GM21786 (cell line): Measurements from ENCODE around the gene PLCB1.

ENCODE experiments used
- ATAC-seq: cut with Tn5 transposase; IDR thresholded peaks from one replicate; pipeline ENCODE4 v1.9.1; 2021; ENCODE audit not compliant: unreplicated experiment

Gene PLCB1

GRCh38 chr20:8854571-8854970 lies 722.5 kb downstream of the PLCB1 start:
- no peak for ATAC-seq

GRCh38 chr20:8855315-8855714 lies 723.2 kb downstream of the PLCB1 start:
- ATAC-seq, result no peak

GRCh38 chr20:8856668-8857067 lies 724.6 kb downstream of the PLCB1 start:
- ATAC-seq, result no peak

GRCh38 chr20:8858181-8858787 lies 726.2 kb downstream of the PLCB1 start:
- no peak for ATAC-seq

- ATAC-seq, result no peak
Observed at GRCh38 chr20:8860011-8860495, 728.0 kb downstream of the PLCB1 start.

GRCh38 chr20:8862092-8862491 lies 730.0 kb downstream of the PLCB1 start:
- no peak for ATAC-seq

- ATAC-seq, result no peak
Observed at GRCh38 chr20:8865636-8866035, 733.6 kb downstream of the PLCB1 start.

- no peak for ATAC-seq
Observed at GRCh38 chr20:8867038-8867740, 735.1 kb downstream of the PLCB1 start.

GRCh38 chr20:8870652-8871051 lies 738.6 kb downstream of the PLCB1 start:
- no peak for ATAC-seq

GRCh38 chr20:8874437-8874836 lies 742.4 kb downstream of the PLCB1 start:
- no peak for ATAC-seq

- ATAC-seq, result no peak
Observed at GRCh38 chr20:8875586-8875985, 743.5 kb downstream of the PLCB1 start.

GRCh38 chr20:8876366-8876765 lies 744.3 kb downstream of the PLCB1 start:
- no peak for ATAC-seq

- ATAC-seq, result no peak
Observed at GRCh38 chr20:8877294-8877693, 745.2 kb downstream of the PLCB1 start.

- ATAC-seq, result no peak
Observed at GRCh38 chr20:8879669-8880068, 747.6 kb downstream of the PLCB1 start.

GRCh38 chr20:8880085-8880853 lies 748.2 kb downstream of the PLCB1 start:
- no peak for ATAC-seq

GRCh38 chr20:8891039-8891438 lies 759.0 kb downstream of the PLCB1 start:
- ATAC-seq, result no peak

GRCh38 chr20:8895472-8895871 lies 763.4 kb downstream of the PLCB1 start:
- ATAC-seq, result no peak

- ATAC-seq, result no peak
Observed at GRCh38 chr20:8898823-8899222, 766.8 kb downstream of the PLCB1 start.

GRCh38 chr20:8901237-8902025 lies 769.4 kb downstream of the PLCB1 start:
- no peak for ATAC-seq

- no peak for ATAC-seq
Observed at GRCh38 chr20:8903655-8904605, 771.9 kb downstream of the PLCB1 start.
